Measurements from ENCODE around the gene TESK1. TPM values are rescaled to one million over a fixed set of nuclear protein-coding genes. Genes with fewer than 3 reads are reported as not detected.
A peak's percentile ranks its signal among the peaks of the same experiment; 100 is the strongest.

Gene TESK1, protein sequence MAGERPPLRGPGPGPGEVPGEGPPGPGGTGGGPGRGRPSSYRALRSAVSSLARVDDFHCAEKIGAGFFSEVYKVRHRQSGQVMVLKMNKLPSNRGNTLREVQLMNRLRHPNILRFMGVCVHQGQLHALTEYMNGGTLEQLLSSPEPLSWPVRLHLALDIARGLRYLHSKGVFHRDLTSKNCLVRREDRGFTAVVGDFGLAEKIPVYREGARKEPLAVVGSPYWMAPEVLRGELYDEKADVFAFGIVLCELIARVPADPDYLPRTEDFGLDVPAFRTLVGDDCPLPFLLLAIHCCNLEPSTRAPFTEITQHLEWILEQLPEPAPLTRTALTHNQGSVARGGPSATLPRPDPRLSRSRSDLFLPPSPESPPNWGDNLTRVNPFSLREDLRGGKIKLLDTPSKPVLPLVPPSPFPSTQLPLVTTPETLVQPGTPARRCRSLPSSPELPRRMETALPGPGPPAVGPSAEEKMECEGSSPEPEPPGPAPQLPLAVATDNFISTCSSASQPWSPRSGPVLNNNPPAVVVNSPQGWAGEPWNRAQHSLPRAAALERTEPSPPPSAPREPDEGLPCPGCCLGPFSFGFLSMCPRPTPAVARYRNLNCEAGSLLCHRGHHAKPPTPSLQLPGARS
- 25.6 TPM for total RNA-seq

GRCh38 chr9:35604578-35605350 is at the start of gene TESK1:
Gene TESK1, plus strand, starts transcription at chr9:35605262. Its CDS starts 358 bp downstream, at chr9:35605620.
- DNase-seq (ENCODE audit: low spot score) = peak; percentile 83

DNA sequence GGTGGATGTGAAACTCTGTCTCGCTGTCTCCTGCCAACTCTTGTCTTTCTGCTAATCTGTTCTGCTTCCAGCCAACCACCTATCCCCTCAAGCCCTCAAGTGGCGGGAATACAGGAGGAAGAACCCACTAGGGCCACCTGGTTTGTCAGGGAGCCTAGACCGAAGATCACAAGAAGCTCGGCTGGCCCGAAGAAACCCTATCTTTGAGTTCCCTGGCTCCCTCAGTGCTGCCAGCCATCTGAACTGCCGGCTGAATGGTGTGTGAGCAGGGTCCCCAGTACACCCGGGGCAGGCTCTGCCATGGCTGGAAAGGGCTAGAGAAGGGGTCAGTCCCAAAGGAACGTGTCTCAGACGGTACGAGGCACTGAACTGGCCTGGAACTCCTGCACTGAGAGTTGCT is 49.2 kb upstream of the TESK1 start:
- no peak for DNase-seq (ENCODE audit: low spot score)

DNA sequence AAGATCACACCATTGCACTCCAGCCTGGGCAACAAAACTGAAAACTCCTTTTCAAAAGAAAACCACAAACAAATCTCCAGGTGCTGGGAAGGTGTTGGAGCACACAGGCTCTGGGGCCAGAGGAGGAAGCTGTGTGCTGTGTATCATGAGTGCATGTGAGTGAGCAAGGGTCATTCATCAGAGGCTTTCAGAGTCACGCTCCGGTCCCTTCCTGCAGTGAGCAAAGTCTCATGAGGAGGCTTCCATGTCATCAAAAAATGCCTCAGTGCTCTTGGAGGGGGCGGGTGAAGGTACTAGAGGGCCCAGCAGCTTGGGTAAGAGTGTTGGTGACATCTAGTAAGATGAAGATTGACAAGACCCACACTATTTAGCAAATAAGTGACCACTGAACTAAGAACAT is 48.3 kb upstream of the TESK1 start:
- no peak for DNase-seq (ENCODE audit: low spot score)

DNA sequence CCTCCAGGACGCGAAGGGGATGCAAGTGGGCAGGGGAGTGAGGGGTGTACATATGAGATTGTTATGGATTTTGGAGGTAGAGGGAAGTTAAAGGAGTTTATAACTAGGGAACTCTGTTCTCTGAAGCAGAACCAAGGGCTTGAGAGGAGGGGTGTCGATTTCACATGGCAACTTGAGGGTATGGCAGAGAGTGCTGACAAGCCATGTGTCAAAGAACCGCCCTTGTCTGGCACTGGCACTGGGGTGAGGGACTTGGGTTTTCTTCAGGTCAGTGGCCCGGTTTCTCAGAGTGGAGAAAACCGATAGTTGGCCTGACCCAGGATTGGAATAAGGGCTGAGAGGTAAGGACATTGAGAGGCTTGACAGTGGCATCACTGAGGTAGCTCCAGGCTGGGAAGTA is 47.7 kb upstream of the TESK1 start:
- DNase-seq (ENCODE audit: low spot score) = no peak

DNA sequence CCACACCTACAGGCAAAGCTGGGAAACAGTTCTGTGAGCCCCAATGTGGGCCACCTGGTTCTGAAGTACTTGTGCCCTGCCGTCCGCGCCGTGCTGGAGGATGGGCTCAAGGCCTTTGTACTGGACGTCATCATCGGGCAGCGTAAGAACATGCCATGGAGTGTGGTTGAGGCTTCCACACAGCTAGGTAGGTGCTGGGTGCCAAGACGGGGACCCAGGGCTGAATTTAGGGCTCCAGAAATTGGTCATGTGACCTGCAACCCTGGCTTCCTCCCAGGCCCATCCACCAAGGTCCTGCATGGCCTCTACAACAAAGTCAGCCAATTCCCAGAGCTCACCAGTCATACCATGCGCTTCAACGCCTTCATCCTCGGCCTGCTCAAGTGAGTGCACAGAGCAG is 46.9 kb upstream of the TESK1 start:
- no peak for DNase-seq (ENCODE audit: low spot score)

DNA sequence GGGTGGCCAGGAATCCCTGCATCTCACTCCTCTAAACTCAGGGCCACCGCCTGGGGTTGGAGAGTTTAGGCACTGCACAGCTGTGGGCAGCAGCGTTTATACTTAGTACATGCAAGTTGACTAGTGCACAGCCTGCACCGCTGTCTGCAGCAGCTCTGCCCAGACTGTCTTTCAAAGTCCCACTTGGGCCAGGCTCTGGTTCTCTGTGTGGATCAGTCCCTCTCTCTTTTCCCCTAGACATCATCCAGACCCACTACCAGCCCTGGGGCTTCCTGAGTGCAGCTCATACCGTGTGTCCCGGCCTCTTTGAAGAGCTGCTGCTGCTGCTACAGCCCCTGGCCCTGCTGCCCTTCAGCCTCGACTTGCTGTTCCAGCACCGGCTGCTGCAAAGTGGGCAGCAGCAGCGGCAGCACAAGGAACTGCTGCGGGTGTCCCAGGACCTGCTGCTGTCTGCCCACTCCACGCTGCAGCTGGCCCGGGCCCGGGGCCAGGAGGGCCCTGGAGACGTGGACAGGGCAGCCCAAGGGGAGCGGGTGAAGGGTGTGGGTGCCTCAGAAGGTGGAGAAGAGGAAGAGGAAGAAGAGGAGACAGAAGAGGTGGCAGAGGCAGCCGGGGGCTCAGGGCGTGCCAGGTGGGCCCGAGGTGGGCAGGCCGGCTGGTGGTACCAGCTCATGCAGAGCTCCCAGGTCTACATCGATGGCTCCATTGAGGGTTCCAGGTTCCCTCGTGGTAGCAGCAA is 45.1 kb upstream of the TESK1 start:
- no peak for DNase-seq (ENCODE audit: low spot score)

- DNase-seq (ENCODE audit: low spot score) = no peak
These were observed 44.3 kb upstream of the TESK1 start for GRCh38 chr9:35560625-35561337.

- DNase-seq (ENCODE audit: low spot score) = no peak
These were observed 43.4 kb upstream of the TESK1 start for GRCh38 chr9:35561468-35562261.

DNA sequence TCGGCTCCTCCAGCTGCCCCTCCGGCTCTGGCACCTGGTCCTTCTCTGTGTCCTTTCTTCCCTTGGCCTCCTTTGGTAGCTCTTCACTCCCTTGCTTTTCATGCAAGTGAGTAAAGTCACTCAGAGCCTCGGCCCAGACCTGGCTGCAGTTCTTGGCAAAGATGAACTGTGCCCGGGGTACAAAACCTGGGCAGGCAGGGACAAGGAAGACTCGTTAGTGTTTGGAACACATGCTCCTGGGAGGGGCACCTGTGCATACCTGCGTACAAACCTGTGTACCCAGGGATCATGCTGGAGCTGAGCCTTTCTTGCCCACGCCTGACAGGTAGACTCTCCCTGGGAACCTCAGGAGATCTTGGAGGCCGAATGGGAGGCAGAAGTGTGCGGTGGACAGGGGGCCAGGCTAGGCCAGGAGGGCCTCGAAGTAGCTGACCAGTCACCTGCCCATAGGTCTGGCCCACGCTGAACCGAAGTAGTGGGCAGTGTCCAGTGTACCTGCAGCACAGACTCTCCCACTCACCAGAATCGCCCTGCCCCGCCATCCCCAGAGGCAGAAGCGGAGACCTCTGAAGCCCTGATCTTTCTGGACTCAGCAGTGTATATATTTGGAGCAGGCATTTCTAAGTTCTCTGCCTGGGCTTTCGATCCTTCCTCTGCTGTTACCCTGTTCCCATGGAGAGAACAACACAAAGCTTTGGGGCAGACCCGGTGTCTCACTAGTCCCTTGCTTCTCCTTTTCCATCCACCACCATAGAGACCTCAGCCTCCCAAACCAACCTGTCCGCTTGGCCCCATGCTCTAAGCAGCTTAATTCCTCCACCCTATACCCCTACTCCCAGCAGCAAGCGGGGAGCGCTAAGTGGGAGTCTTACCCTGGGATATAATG is 41.9 kb upstream of the TESK1 start:
- no peak for DNase-seq (ENCODE audit: low spot score)

DNA sequence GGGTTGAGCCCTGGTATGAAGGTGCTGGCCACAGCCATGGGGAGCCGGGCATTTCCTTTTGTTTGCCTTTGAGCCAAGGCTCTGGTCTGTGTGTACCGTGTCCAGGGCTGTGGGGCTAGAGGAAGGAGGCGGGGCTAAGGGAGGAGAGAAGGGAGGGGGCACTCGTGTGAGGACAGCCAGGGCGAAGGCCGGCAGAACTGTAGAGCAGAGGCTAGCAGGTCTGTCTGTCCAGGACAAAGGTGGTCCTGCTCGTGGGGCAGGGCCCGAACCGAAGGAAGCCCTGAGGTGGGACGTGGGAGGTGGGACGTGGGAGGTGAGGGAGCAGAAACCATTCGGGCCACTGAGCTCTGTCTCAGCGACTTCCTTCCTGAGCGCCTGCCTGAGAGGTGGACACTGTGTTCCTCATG is 41.3 kb upstream of the TESK1 start:
- DNase-seq (ENCODE audit: low spot score) = no peak

DNA sequence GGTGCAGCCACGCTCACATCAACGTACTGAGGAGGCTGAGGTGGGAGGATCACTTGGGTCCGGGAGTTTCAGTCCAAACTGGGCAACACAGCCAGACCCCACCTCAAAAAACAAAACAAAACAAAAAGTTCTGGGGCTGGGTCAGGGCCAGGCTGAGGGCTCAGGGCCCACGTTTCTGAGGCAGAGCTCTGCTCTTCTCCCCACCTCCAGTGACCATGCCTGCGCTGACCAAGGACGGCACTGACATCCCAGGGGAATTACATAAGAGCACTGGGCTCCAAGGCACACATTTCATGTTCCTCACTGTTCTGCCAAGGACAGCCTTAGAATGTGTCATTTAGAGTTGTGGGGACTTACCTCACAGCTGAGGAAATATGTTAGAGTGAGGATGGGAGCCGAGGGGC is 40.4 kb upstream of the TESK1 start:
- DNase-seq (ENCODE audit: low spot score) = no peak

GRCh38 chr9:35566417-35566816 is 38.6 kb upstream of the TESK1 start:
- no peak for DNase-seq (ENCODE audit: low spot score)

DNA sequence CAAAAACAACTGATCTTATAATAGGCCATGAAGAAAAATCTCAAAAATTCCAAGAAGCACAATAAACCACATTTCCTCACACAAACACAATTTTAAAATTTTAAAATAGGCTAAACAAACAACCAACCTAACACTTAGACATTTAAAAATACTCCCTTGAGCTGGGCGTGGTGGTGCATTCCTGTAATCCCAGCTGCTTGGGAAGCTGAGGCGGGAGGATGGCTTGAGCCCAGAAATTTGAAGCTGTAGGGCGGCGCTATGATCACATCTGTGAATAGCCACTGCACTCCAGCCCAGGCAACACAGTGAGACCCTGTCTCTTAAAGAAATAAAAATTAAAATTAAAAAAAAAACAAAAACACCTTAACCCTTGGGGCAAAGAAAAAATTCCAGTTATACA is 36.9 kb upstream of the TESK1 start:
- no peak for DNase-seq (ENCODE audit: low spot score)

DNA sequence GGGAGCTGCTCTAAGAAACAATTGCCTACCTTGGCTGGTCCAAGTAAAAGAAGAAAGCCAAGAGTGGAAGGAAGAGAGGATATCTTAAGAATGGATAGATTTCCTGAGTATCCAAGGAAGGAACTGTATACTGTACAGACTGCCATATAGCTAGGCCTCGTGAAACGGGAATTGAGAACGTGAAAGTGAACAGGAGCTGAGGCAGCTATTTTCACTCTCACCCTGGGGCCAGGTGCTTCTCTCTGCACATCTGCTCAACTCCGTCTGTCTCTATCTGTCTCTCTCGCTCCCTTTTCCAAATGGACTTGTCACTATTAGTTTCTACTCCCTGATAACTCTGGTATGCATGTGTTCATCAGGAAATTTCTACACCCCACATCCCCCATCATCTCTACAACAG is 35.9 kb upstream of the TESK1 start:
- DNase-seq (ENCODE audit: low spot score) = no peak

GRCh38 chr9:35570709-35571504 is 34.2 kb upstream of the TESK1 start:
- no peak for DNase-seq (ENCODE audit: low spot score)

GRCh38 chr9:35574578-35575122 is 30.4 kb upstream of the TESK1 start:
- DNase-seq (ENCODE audit: low spot score) = no peak

DNA sequence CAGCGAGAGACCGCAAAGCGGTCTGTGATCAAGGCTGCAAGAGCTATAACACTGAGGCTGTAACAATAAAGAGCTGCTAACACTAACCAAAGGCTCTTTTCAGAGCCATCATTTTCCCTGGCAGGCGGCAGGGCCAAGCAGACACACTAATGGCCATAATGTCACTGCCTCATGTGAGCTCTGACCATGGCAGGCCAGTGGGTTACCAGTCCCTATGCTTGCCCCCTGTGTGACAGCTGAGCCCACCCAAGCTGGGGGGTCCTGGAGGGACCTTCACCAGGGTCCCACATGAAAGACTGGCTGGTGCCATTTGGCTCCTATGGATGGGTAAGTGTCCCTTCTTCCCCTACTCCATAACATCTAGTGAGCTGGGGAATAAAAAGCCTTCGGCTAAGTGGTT is 29.6 kb upstream of the TESK1 start:
- DNase-seq (ENCODE audit: low spot score) = no peak

- DNase-seq (ENCODE audit: low spot score) = no peak
These were observed 27.6 kb upstream of the TESK1 start for GRCh38 chr9:35577486-35577885.

Measured in ureter (tissue), 1 donor.